ENCODE measurements around the gene CHST7.

CHST7 gene

GRCh38 chrX:46549914-46550313 is 23.7 kb upstream of the CHST7 start:
- TF ChIP-seq NFIC (IDR thresholded peaks at IDR 0.05) (no peak), CEBPB (IDR thresholded peaks at IDR 0.05) (no peak), EGR1 (IDR thresholded peaks at IDR 0.05) (no peak), TEAD4 (IDR thresholded peaks at IDR 0.05) (no peak), MAX (IDR thresholded peaks at IDR 0.05) (no peak), YY1 (IDR thresholded peaks at IDR 0.05; ENCODE audit: low read depth) (no peak), CREB1 (IDR thresholded peaks at IDR 0.05; ENCODE audit: low read depth) (no peak), TAF1 (IDR thresholded peaks at IDR 0.05; ENCODE audit: low read depth) (no peak), ZBTB7A (IDR thresholded peaks at IDR 0.05; ENCODE audit: low read depth) (no peak), EP300 (IDR thresholded peaks at IDR 0.05; ENCODE audit: borderline replicate concordance) (no peak), RAD21 (IDR thresholded peaks at IDR 0.05; ENCODE audit: low read depth) (no peak), USF1 (IDR thresholded peaks at IDR 0.05) (no peak)

- TF ChIP-seq YY1 (IDR thresholded peaks at IDR 0.05; ENCODE audit: low read depth): no peak
- no peak for TF ChIP-seq NFIC (IDR thresholded peaks at IDR 0.05)
- no peak for TF ChIP-seq EP300 (IDR thresholded peaks at IDR 0.05; ENCODE audit: borderline replicate concordance)
- no peak for TF ChIP-seq REST (IDR thresholded peaks at IDR 0.05; ENCODE audit: low read depth)
- no peak for TF ChIP-seq TCF12 (IDR thresholded peaks at IDR 0.05; ENCODE audit: low read depth)
- TF ChIP-seq TEAD4 (IDR thresholded peaks at IDR 0.05): no peak
- no peak for TF ChIP-seq TAF1 (IDR thresholded peaks at IDR 0.05; ENCODE audit: low read depth)
Observed at GRCh38 chrX:46551494-46552128, 22.0 kb upstream of the CHST7 start.

GRCh38 chrX:46553935-46554334 is 19.6 kb upstream of the CHST7 start:
- no peak for TF ChIP-seq EP300 (IDR thresholded peaks at IDR 0.05; ENCODE audit: borderline replicate concordance)
- TF ChIP-seq TAF1 (IDR thresholded peaks at IDR 0.05; ENCODE audit: low read depth): no peak
- TF ChIP-seq TCF12 (IDR thresholded peaks at IDR 0.05; ENCODE audit: low read depth): no peak
- no peak for TF ChIP-seq YY1 (IDR thresholded peaks at IDR 0.05; ENCODE audit: low read depth)
- no peak for TF ChIP-seq REST (IDR thresholded peaks at IDR 0.05; ENCODE audit: low read depth)
- TF ChIP-seq RAD21 (IDR thresholded peaks at IDR 0.05; ENCODE audit: low read depth): no peak
- TF ChIP-seq EGR1 (IDR thresholded peaks at IDR 0.05): no peak
- TF ChIP-seq USF1 (IDR thresholded peaks at IDR 0.05): no peak
- no peak for TF ChIP-seq MAX (IDR thresholded peaks at IDR 0.05)
- TF ChIP-seq NFIC (IDR thresholded peaks at IDR 0.05): no peak
- no peak for TF ChIP-seq ZBTB7A (IDR thresholded peaks at IDR 0.05; ENCODE audit: low read depth)
- no peak for TF ChIP-seq TEAD4 (IDR thresholded peaks at IDR 0.05)
- no peak for TF ChIP-seq CEBPB (IDR thresholded peaks at IDR 0.05)
- TF ChIP-seq FOXM1 (IDR thresholded peaks at IDR 0.05; ENCODE audit: borderline replicate concordance, low read depth): no peak
- no peak for TF ChIP-seq CREB1 (IDR thresholded peaks at IDR 0.05; ENCODE audit: low read depth)

- TF ChIP-seq RAD21 (IDR thresholded peaks at IDR 0.05; ENCODE audit: low read depth) (peak; percentile 28; the same call in 1 of the 2 replicates), YY1 (IDR thresholded peaks at IDR 0.05; ENCODE audit: low read depth) (no peak)
Observed at GRCh38 chrX:46554942-46555341, 18.6 kb upstream of the CHST7 start.

- TF ChIP-seq TCF12 (IDR thresholded peaks at IDR 0.05; ENCODE audit: low read depth) (no peak), EGR1 (IDR thresholded peaks at IDR 0.05) (no peak), NFIC (IDR thresholded peaks at IDR 0.05) (no peak), EP300 (IDR thresholded peaks at IDR 0.05; ENCODE audit: borderline replicate concordance) (no peak), TAF1 (IDR thresholded peaks at IDR 0.05; ENCODE audit: low read depth) (no peak), RAD21 (IDR thresholded peaks at IDR 0.05; ENCODE audit: low read depth) (no peak), REST (IDR thresholded peaks at IDR 0.05; ENCODE audit: low read depth) (no peak), CEBPB (IDR thresholded peaks at IDR 0.05) (no peak), MAX (IDR thresholded peaks at IDR 0.05) (no peak), FOXM1 (IDR thresholded peaks at IDR 0.05; ENCODE audit: borderline replicate concordance, low read depth) (no peak), USF1 (IDR thresholded peaks at IDR 0.05) (no peak), YY1 (IDR thresholded peaks at IDR 0.05; ENCODE audit: low read depth) (no peak), CREB1 (IDR thresholded peaks at IDR 0.05; ENCODE audit: low read depth) (no peak), TEAD4 (IDR thresholded peaks at IDR 0.05) (no peak), ZBTB7A (IDR thresholded peaks at IDR 0.05; ENCODE audit: low read depth) (no peak)
Observed at GRCh38 chrX:46559062-46559461, 14.5 kb upstream of the CHST7 start.

All from Ishikawa (cell line).